Measurements from ENCODE around the gene SLC24A3.

Gene SLC24A3

DNA sequence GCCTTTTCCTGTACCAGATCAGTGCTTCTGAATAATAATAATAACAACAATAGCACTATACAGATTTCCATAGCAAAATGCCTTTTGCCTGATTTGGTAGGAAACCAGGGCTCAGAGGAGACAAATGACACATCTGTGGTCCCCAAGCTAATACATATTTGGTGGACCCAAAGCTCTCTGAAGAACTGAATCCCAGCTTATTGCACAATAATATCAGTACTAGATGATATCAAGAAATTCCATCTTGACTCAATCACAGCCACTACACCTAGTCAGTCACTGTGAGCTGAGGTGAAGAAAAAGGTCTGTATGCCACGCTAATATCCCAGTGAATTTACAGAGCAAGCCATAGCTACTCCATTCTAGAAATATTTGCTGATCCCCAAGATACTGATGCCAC is 275.0 kb downstream of the SLC24A3 start:
- no peak for ATAC-seq
- TF ChIP-seq ZNF565 (CRISPR knock-in tag; conservative IDR thresholded peaks at IDR 0.05; ENCODE audit: low read depth) (no peak), SNAI2 (CRISPR knock-in tag; IDR thresholded peaks at IDR 0.05) (no peak), OSR1 (CRISPR knock-in tag; IDR thresholded peaks at IDR 0.05) (no peak), BACH2 (CRISPR knock-in tag; IDR thresholded peaks at IDR 0.05; ENCODE audit: borderline replicate concordance) (no peak), CREB5 (CRISPR knock-in tag; IDR thresholded peaks at IDR 0.05; ENCODE audit: low read depth) (no peak), ARNTL (CRISPR knock-in tag; IDR thresholded peaks at IDR 0.05; ENCODE audit: borderline replicate concordance, low read depth) (no peak), ZFP30 (CRISPR knock-in tag; IDR thresholded peaks at IDR 0.05) (no peak), CSDC2 (CRISPR knock-in tag; IDR thresholded peaks at IDR 0.05) (no peak), ZNF70 (CRISPR knock-in tag; IDR thresholded peaks at IDR 0.05) (no peak), RARB (CRISPR knock-in tag; IDR thresholded peaks at IDR 0.05) (no peak), ZFP3 (CRISPR knock-in tag; IDR thresholded peaks at IDR 0.05) (no peak), ZNF8 (CRISPR knock-in tag; IDR thresholded peaks at IDR 0.05) (no peak), ESRRG (CRISPR knock-in tag; IDR thresholded peaks at IDR 0.05) (no peak), ISL1 (CRISPR knock-in tag; IDR thresholded peaks at IDR 0.05) (no peak)
- TF ChIP-seq, protein P1, sequence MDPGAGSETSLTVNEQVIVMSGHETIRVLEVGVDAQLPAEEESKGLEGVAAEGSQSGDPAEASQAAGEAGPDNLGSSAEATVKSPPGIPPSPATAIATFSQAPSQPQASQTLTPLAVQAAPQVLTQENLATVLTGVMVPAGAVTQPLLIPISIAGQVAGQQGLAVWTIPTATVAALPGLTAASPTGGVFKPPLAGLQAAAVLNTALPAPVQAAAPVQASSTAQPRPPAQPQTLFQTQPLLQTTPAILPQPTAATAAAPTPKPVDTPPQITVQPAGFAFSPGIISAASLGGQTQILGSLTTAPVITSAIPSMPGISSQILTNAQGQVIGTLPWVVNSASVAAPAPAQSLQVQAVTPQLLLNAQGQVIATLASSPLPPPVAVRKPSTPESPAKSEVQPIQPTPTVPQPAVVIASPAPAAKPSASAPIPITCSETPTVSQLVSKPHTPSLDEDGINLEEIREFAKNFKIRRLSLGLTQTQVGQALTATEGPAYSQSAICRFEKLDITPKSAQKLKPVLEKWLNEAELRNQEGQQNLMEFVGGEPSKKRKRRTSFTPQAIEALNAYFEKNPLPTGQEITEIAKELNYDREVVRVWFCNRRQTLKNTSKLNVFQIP (CRISPR knock-in tag; IDR thresholded peaks at IDR 0.05; ENCODE audit: borderline replicate concordance, low read depth) = no peak
- TF ChIP-seq, protein P2, sequence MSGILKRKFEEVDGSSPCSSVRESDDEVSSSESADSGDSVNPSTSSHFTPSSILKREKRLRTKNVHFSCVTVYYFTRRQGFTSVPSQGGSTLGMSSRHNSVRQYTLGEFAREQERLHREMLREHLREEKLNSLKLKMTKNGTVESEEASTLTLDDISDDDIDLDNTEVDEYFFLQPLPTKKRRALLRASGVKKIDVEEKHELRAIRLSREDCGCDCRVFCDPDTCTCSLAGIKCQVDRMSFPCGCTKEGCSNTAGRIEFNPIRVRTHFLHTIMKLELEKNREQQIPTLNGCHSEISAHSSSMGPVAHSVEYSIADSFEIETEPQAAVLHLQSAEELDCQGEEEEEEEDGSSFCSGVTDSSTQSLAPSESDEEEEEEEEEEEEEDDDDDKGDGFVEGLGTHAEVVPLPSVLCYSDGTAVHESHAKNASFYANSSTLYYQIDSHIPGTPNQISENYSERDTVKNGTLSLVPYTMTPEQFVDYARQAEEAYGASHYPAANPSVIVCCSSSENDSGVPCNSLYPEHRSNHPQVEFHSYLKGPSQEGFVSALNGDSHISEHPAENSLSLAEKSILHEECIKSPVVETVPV (CRISPR knock-in tag; IDR thresholded peaks at IDR 0.05) = no peak

DNA sequence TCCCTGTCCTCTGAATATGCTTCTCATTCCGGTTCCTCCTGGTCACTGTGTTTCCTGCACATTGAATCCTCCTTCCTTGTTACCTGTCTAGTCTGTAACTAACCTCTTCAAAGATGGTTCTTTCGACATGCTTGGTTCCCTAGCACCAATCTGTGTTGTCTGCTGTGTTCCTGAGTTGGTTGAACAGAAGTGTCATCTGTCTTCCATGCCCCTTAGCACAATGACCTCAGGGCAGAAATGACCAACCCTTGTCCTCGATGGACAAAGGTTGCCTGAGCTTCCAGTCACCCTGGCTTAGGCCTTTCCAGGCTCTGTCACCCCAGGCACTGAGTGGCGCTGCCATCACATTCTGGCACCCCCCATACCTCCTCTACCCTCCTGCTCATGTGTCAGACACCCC is 278.8 kb downstream of the SLC24A3 start:
- ATAC-seq = no peak
- TF ChIP-seq ZFP3 (CRISPR knock-in tag; IDR thresholded peaks at IDR 0.05) (no peak), GLIS3 (CRISPR knock-in tag; IDR thresholded peaks at IDR 0.05) (no peak), ZNF565 (CRISPR knock-in tag; conservative IDR thresholded peaks at IDR 0.05; ENCODE audit: low read depth) (no peak), ZC3H10 (CRISPR knock-in tag; IDR thresholded peaks at IDR 0.05) (no peak), ARNTL (CRISPR knock-in tag; IDR thresholded peaks at IDR 0.05; ENCODE audit: borderline replicate concordance, low read depth) (no peak), BACH2 (CRISPR knock-in tag; IDR thresholded peaks at IDR 0.05; ENCODE audit: borderline replicate concordance) (no peak), PATZ1 (CRISPR knock-in tag; IDR thresholded peaks at IDR 0.05; ENCODE audit: borderline replicate concordance) (no peak), TSHZ2 (CRISPR knock-in tag; IDR thresholded peaks at IDR 0.05) (no peak), TOX (CRISPR knock-in tag; IDR thresholded peaks at IDR 0.05; ENCODE audit: borderline replicate concordance) (no peak), ESRRG (CRISPR knock-in tag; IDR thresholded peaks at IDR 0.05) (no peak), CSDC2 (CRISPR knock-in tag; IDR thresholded peaks at IDR 0.05) (no peak), ZFP30 (CRISPR knock-in tag; IDR thresholded peaks at IDR 0.05) (no peak), CREB5 (CRISPR knock-in tag; IDR thresholded peaks at IDR 0.05; ENCODE audit: low read depth) (no peak), OSR1 (CRISPR knock-in tag; IDR thresholded peaks at IDR 0.05) (no peak), ISL1 (CRISPR knock-in tag; IDR thresholded peaks at IDR 0.05) (no peak), ZNF8 (CRISPR knock-in tag; IDR thresholded peaks at IDR 0.05) (no peak), SNAI2 (CRISPR knock-in tag; IDR thresholded peaks at IDR 0.05) (no peak), TCF4 (CRISPR knock-in tag; IDR thresholded peaks at IDR 0.05; ENCODE audit: borderline replicate concordance) (no peak)
- TF ChIP-seq, protein P2 (CRISPR knock-in tag; IDR thresholded peaks at IDR 0.05) = no peak
